Neuronal stem cell (in vitro differentiated cells): Measurements from ENCODE around the gene MXRA8.

Experiments used
- DNase-seq: peaks from one replicate; pipeline ENCODE4 v3.0.0-alpha.2; 2013; ENCODE audit warnings: low spot score
- H2AFZ ChIP-seq: one replicate; pipeline ENCODE4 v1.6.1; 2013; ENCODE audit warnings: mild to moderate bottlenecking, low read length, inconsistent platforms
- H2AK5ac ChIP-seq: 2 replicates; pipeline ENCODE4 v1.6.1; 2013; ENCODE audit warnings: low read depth, mild to moderate bottlenecking, inconsistent platforms, low read length, moderate library complexity, mixed read lengths
- H2BK120ac ChIP-seq: 2 replicates; pipeline ENCODE4 v1.6.1; 2013; ENCODE audit warnings: low read depth, mild to moderate bottlenecking, inconsistent platforms, low read length, moderate library complexity, mixed read lengths
- H2BK12ac ChIP-seq: one replicate; pipeline ENCODE4 v1.6.1; 2013; ENCODE audit warnings: low read length, inconsistent platforms
- H2BK15ac ChIP-seq: 2 replicates; pipeline ENCODE4 v1.6.1; 2013; ENCODE audit warnings: mild to moderate bottlenecking, low read length, inconsistent platforms, mixed read lengths
- H2BK5ac ChIP-seq: one replicate; pipeline ENCODE4 v1.6.1; 2013; ENCODE audit warnings: inconsistent platforms, mild to moderate bottlenecking, low read length, moderate library complexity
- H3K14ac ChIP-seq: one replicate; pipeline ENCODE4 v1.6.1; 2013; ENCODE audit warnings: low read length, inconsistent platforms
- H3K18ac ChIP-seq: 2 replicates; pipeline ENCODE4 v1.6.1; 2013; ENCODE audit warnings: low read length, inconsistent platforms
- H3K23ac ChIP-seq: 2 replicates; pipeline ENCODE4 v1.6.1; 2013; ENCODE audit warnings: low read depth, mild to moderate bottlenecking, mixed read lengths, low read length, inconsistent platforms; ENCODE audit not compliant: poor library complexity
- H3K27ac ChIP-seq: replicated peaks from 3 replicates; pipeline ENCODE4 v1.5.1; 2013; ENCODE audit warnings: low read length, inconsistent platforms
- H3K27me3 ChIP-seq, 3 experiments: 2 replicates each; pipeline ENCODE4 v1.6.1; 2013; ENCODE audit warnings: low read length in 3 of 3, mild to moderate bottlenecking in 2 of 3, inconsistent platforms in 1 of 3, low read depth in 1 of 3, mixed read lengths in 1 of 3, moderate library complexity in 1 of 3; ENCODE audit not compliant: control insufficient read depth in 3 of 3, insufficient read depth in 3 of 3
- H3K36me3 ChIP-seq, 2 donors: replicated peaks in 1 of 2; 2 replicates each; pipeline ENCODE4 v1.6.1; 2013; ENCODE audit warnings: low read length in 2 of 2; ENCODE audit not compliant: control insufficient read depth in 2 of 2, insufficient read depth in 2 of 2
- H3K4ac ChIP-seq: 2 replicates; pipeline ENCODE4 v1.6.1; 2013; ENCODE audit warnings: inconsistent platforms, mild to moderate bottlenecking, low read length, moderate library complexity
- H3K4me1 ChIP-seq, 2 donors: 1 replicate in 1 of 2; 2 replicates in 1 of 2; pipeline ENCODE4 v1.6.1; 2013; ENCODE audit warnings: low read length in 2 of 2, low read depth in 1 of 2; ENCODE audit not compliant: control insufficient read depth in 2 of 2, insufficient read depth in 1 of 2
- H3K4me2 ChIP-seq: one replicate; pipeline ENCODE4 v1.6.1; 2013; ENCODE audit warnings: mild to moderate bottlenecking, low read length, inconsistent platforms; ENCODE audit not compliant: insufficient read depth, poor library complexity, severe bottlenecking
- H3K4me3 ChIP-seq, 2 donors: 2 replicates each; pipeline ENCODE4 v1.5.1; 2013; ENCODE audit warnings: low read length in 2 of 2, mild to moderate bottlenecking in 2 of 2, inconsistent platforms in 1 of 2, moderate library complexity in 1 of 2
- H3K79me1 ChIP-seq: one replicate; pipeline ENCODE4 v1.6.1; 2013; ENCODE audit warnings: low read depth, mild to moderate bottlenecking, inconsistent platforms, low read length, moderate library complexity
- H3K9ac ChIP-seq: one replicate; pipeline ENCODE4 v1.6.1; 2013; ENCODE audit warnings: mild to moderate bottlenecking, low read depth, low read length, inconsistent platforms; ENCODE audit not compliant: poor library complexity
- H3K9me3 ChIP-seq, 2 donors: replicated peaks in 1 of 2; 2 replicates each; pipeline versions ENCODE3 to v1.6.1; 2013; ENCODE audit warnings: low read length in 2 of 2, mild to moderate bottlenecking in 2 of 2, inconsistent platforms in 1 of 2, low read depth in 1 of 2, mixed read lengths in 1 of 2, moderate library complexity in 1 of 2; ENCODE audit not compliant: control insufficient read depth in 2 of 2, insufficient read depth in 1 of 2
- H4K8ac ChIP-seq: one replicate; pipeline ENCODE4 v1.6.1; 2013; ENCODE audit warnings: low read depth, mild to moderate bottlenecking, inconsistent platforms, low read length, moderate library complexity
- H4K91ac ChIP-seq: one replicate; pipeline ENCODE4 v1.6.1; 2013; ENCODE audit warnings: low read length, low read depth, mild to moderate bottlenecking, inconsistent platforms; ENCODE audit not compliant: poor library complexity
- WGBS, 2 donors: extraction: QIAGEN DNeasy Blood & Tissue Kit; methylation state at CpG; one replicate each; pipeline ENCODE4 v1.1.7; 2013; ENCODE audit warnings: missing lambda C conversion rate in 2 of 2, mixed read lengths in 1 of 2; ENCODE audit not compliant: insufficient read length in 2 of 2, insufficient replicate concordance in 1 of 2; ENCODE audit errors: extremely low coverage in 2 of 2; 5-methylcytosine and 5-hydroxymethylcytosine counted together

The MXRA8 gene

DNA sequence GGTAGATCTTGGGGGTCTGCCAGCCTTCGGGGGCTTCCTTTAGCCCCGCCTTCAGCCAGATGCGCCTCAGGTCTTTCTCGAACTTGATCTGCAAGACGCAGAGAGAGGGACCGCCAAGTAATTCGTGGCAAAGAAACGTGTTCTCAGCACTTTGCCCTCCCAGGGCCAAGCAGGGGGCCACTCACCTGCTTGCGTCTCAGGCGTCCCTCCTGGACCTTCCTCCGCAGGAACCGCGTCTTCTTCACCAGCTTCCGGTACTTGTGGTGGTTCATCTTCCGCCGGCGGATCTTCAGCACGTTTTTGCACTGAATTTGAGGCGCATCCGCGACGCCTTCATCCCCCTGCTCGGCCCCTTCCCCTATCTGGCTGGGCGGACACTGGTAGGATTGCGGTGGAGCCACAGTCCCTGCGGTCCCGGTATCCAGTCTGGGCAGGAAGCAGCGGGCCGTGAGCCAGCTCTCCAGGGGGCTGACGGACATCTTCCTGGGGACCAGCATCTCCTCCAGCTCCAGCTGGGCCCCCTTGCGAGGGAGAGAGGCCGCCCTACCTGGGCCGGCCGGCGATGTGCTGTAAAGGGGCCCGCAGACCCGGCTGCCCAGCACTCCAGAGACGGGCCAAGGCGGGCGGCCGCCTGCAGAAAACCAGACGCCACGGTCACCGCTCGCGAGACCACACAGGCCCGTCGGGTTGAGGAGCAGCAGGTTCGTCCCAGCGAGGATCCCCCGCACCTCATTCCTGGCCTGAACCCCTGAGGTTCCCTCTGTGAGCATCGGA lies 15.6 kb upstream of the MXRA8 start:
- H3K27me3 ChIP-seq = no peaks in the 10 kb centered on the region
- H2AFZ ChIP-seq = no peak overlapping the region
- no peak for DNase-seq
- no peak overlapping the region for H3K27ac ChIP-seq
- H2BK120ac ChIP-seq = peak overlapping the region; percentile 91
- H4K91ac ChIP-seq = no peak overlapping the region
- H3K79me1 ChIP-seq = peaks cover 26% of the 10 kb centered on the region
- no peak overlapping the region for H2BK12ac ChIP-seq
- peaks cover 14 to 15% of the 10 kb centered on the region in 2 donors for H3K36me3 ChIP-seq
- peak overlapping the region; percentile 56 for H3K14ac ChIP-seq
- peak overlapping the region; percentile 98 for H3K23ac ChIP-seq
- peak overlapping the region; percentile 96 for H3K4me2 ChIP-seq
- H3K18ac ChIP-seq = peak overlapping the region; percentile 97
- peak overlapping the region; percentile 95 to 98 for H3K4me3 ChIP-seq
- H2BK15ac ChIP-seq = peak overlapping the region; percentile 81
- H2BK5ac ChIP-seq = peak overlapping the region; percentile 87
- peak overlapping the region; percentile 95 for H2AK5ac ChIP-seq
- peak overlapping the region; percentile 94 for H3K9ac ChIP-seq
- WGBS, 2 donors = no CpG with 5 or more reads among the region's 52 CpGs
- H3K4me1 ChIP-seq = peaks cover 13 to 17% of the 10 kb centered on the region in 2 donors
- no peaks in the 10 kb centered on the region for H3K9me3 ChIP-seq
- no peak overlapping the region for H3K4ac ChIP-seq
- no peak overlapping the region for H4K8ac ChIP-seq

DNA sequence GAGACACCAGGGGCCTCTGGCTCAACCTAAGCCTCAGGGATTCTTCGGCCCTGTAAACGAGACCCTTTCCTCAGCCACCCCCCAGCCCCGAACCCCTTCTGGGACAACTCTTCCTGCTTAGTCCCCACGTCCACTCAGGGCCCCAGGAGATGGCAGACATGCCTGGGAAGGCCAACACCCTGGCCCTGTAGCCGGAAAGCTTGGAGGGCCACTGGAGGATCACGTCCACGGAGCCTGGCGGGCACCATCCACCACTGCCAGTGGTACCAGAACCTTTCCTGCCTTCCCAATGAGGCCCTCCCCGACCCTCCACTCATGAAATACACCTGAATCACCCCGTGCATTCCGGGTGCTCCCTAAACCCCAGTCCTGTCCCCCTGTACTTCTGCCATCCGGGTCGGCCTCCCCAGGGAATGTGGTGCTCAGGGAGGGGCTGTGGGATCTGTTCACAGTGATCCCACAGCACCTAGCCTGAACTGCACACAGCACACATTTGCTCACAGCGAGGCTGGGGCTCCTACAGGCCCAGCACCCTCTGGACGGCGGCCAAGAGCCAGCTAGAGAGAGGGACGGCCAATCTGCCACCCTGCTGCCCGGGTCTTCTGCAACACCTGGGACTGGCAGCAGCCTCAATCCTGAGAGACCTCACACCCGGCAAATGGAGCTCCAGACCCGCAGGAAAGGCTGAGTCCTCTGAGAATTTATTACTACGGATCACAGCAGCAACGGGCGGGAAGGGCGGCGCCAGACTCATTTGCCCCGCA lies 14.9 kb upstream of the MXRA8 start:
- Histone ChIP-seq H3K27ac (no peak overlapping the region), H3K4me1 (peaks cover 13 to 17% of the 10 kb centered on the region in 2 donors), H2AFZ (no peak overlapping the region), H2BK12ac (no peak overlapping the region), H4K8ac (no peak overlapping the region), H2BK120ac (no peak overlapping the region), H3K9ac (no peak overlapping the region), H3K4ac (no peak overlapping the region), H3K79me1 (peaks cover 26% of the 10 kb centered on the region), H3K27me3 (no peaks in the 10 kb centered on the region), H4K91ac (no peak overlapping the region), H2BK5ac (no peak overlapping the region), H3K18ac (no peak overlapping the region), H2BK15ac (no peak overlapping the region), H3K23ac (no peak overlapping the region), H3K4me3 (peak overlapping the region in 1 of 2 donors; percentile 95), H3K9me3 (no peaks in the 10 kb centered on the region), H3K4me2 (no peak overlapping the region), H3K36me3 (peaks cover 14 to 15% of the 10 kb centered on the region in 2 donors), H2AK5ac (peak overlapping the region; percentile 28), H3K14ac (no peak overlapping the region)
- WGBS, 2 donors = no CpG with 5 or more reads among the region's 26 CpGs
- DNase-seq = no peak

DNA sequence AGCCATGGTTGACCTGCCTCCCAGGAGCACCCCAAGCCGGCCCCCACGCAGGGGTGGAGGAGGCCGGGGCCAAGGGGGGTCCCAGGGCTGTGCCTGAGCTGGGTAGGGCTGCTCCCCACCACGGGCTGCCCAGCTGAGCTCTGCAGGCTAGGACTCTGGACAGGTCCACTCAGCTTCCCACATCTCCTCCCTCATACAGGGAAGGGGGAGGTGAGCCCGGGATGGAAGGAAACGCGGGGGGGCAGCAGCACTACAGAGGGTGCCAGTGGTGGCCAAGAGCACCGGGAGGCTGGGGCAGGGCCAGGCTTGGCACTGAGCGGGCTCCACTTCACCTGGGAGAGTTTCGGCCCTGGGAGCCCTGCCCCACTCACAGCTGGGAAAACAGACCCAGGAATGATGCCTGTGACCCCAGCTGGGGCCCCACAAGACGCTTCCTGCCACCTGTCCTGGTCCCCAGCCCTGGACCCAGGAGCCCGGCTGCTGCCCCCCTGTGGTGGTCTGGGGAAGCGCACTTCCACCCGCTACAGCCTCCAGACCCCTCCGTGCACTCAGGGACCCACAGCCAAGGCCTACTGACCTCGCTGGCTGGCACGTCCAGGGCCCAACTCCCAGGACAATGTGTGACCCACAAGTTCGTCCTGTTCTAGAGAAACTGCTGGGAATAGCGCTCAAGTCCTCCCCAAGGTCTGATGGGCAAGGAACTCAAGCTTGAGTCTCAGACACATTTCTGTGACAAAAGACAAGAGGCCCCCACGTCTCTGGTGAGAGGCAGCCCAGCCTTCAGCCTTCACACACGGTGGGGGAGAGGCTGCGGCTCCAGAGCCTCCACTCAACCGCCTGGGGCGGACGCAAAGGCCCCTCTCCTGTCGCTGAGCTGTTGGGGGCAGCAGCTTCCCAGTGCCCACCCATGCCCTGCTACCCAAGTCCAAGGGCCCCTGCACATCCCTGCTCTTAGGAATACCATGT lies 13.7 kb upstream of the MXRA8 start:
- WGBS, 2 donors = no CpG with 5 or more reads among the region's 26 CpGs
- Histone ChIP-seq H3K27me3 (peaks cover 0 to 2% (median 0%) of the 10 kb centered on the region in 3 experiments), H3K4me2 (no peak overlapping the region)

More for the DNA sequence above, 13.7 kb upstream of the MXRA8 start:
- peaks cover 26% of the 10 kb centered on the region for H3K79me1 ChIP-seq
- peak overlapping the region; percentile 40 for H2AK5ac ChIP-seq
- H3K9ac ChIP-seq = no peak overlapping the region
- H3K4ac ChIP-seq = peak overlapping the region; percentile 89
- peaks cover 0 to 3% of the 10 kb centered on the region in 2 donors for H3K9me3 ChIP-seq
- no peak overlapping the region for H4K8ac ChIP-seq
- peak overlapping the region; percentile 90 for H2BK12ac ChIP-seq
- no peak overlapping the region for H2BK15ac ChIP-seq
- H3K4me3 ChIP-seq = no peak overlapping the region
- no peak overlapping the region for H3K14ac ChIP-seq
- H3K36me3 ChIP-seq = peaks cover 14 to 15% of the 10 kb centered on the region in 2 donors
- H3K18ac ChIP-seq = peak overlapping the region; percentile 64
- H3K4me1 ChIP-seq = peaks cover 13 to 17% of the 10 kb centered on the region in 2 donors
- H2BK5ac ChIP-seq = no peak overlapping the region
- H2BK120ac ChIP-seq = no peak overlapping the region
- H3K23ac ChIP-seq = peak overlapping the region; percentile 89
- no peak for DNase-seq
- H4K91ac ChIP-seq = no peak overlapping the region
- H3K27ac ChIP-seq = no peak overlapping the region
- H2AFZ ChIP-seq = no peak overlapping the region
